Spleen (tissue), 11 donors: Measurements from ENCODE around the gene GAL3ST2. TPM values are rescaled to one million over a fixed set of nuclear protein-coding genes. Genes with fewer than 3 reads are reported as not detected.
A peak's percentile ranks its signal among the peaks of the same experiment; 100 is the strongest.

Source experiments
- DNase-seq: peaks from one replicate; pipeline ENCODE4 v3.0.0-alpha.2; 2020
- H3K27ac ChIP-seq, 8 donors: fragments of 200-600 bp; sonication (generic) in 7 of 8; 1 replicate in 4 of 8; 2 replicates in 4 of 8; pipeline versions ENCODE4 v1.5.0 to v1.8.0; 2016 to 2021; ENCODE audit warnings: inconsistent platforms in 4 of 8, mild to moderate bottlenecking in 4 of 8, moderate library complexity in 1 of 8
- H3K27me3 ChIP-seq, 7 donors: fragments of 200-600 bp; sonication (generic) in 6 of 7; replicated peaks in 1 of 7; 1 replicate in 4 of 7; 2 replicates in 3 of 7; pipeline versions ENCODE4 v1.5.0 to v1.8.0; 2016 to 2021; ENCODE audit warnings: inconsistent platforms in 3 of 7, mild to moderate bottlenecking in 1 of 7
- H3K36me3 ChIP-seq, 6 donors: fragments of 200-600 bp; sonication (generic) in 5 of 6; 1 replicate in 4 of 6; 2 replicates in 2 of 6; pipeline versions ENCODE4 v1.5.0 to v1.8.0; 2016 to 2021; ENCODE audit warnings: inconsistent platforms in 2 of 6
- H3K4me1 ChIP-seq, 6 donors: fragments of 200-600 bp; sonication (generic) in 5 of 6; 1 replicate in 3 of 6; 2 replicates in 3 of 6; pipeline versions ENCODE4 v1.5.0 to v1.8.0; 2016 to 2021; ENCODE audit warnings: inconsistent platforms in 3 of 6
- H3K4me3 ChIP-seq, 8 donors: fragments of 200-600 bp; sonication (generic) in 7 of 8; 1 replicate in 4 of 8; 2 replicates in 4 of 8; pipeline versions ENCODE4 v1.5.0 to v1.8.0; 2016 to 2021; ENCODE audit warnings: inconsistent platforms in 4 of 8, mild to moderate bottlenecking in 4 of 8, moderate library complexity in 2 of 8
- H3K9me3 ChIP-seq, 8 donors: fragments of 200-600 bp; sonication (generic) in 7 of 8; 1 replicate in 4 of 8; 2 replicates in 4 of 8; pipeline versions ENCODE4 v1.5.0 to v1.8.0; 2016 to 2021; ENCODE audit warnings: inconsistent platforms in 4 of 8
- CTCF ChIP-seq, 11 experiments: fragments of 200-600 bp in 7 of 11; fragments of 450-650 bp in 4 of 11; sonication (generic) in 4 of 11; IDR thresholded peaks in 8 of 11; conservative IDR thresholded peaks in 3 of 11; 1 replicate in 7 of 11; 2 replicates in 4 of 11; pipeline versions ENCODE4 v1.4.0 to v1.8.0; 2016 to 2021; ENCODE audit warnings: antibody characterized with exemption in 11 of 11, inconsistent platforms in 4 of 11, mild to moderate bottlenecking in 1 of 11
- POLR2A ChIP-seq, 3 donors: fragments of 450-650 bp; IDR thresholded peaks; one replicate each; pipeline ENCODE4 v1.5.1; 2017; ENCODE audit warnings: antibody characterized with exemption in 3 of 3, mild to moderate bottlenecking in 1 of 3
- POLR2AphosphoS5 ChIP-seq, 3 donors: sonication (generic); formaldehyde crosslinking; IDR thresholded peaks; one replicate each; pipeline ENCODE4 v1.5.1; 2017; ENCODE audit warnings: antibody characterized with exemption in 3 of 3
- WGBS, 5 donors: extraction: QIAGEN DNeasy Blood & Tissue Kit in 3 of 5; methylation state at CpG; one replicate each; pipeline versions ENCODE4 v1.1.5 to v1.1.7; 2013 to 2018; 5-methylcytosine and 5-hydroxymethylcytosine counted together
- intact Hi-C: fragments of 100-400 bp; cut with DNase I; formaldehyde crosslinking; loops from one replicate; pipeline ENCODE4 v1.15.0; 2023; ENCODE audit warnings: low total_unique reads
- polyA plus RNA-seq, 3 donors: library from polyadenylated mRNA; stranded (reverse); fragments of 200-250 nt; gene quantifications; one replicate each; pipeline ENCODE4 v1.2.1, GENCODE V29; 2013
- total RNA-seq, 7 donors: library from RNA; depleted of rRNA in 3 of 7; stranded (reverse); fragments of >200 nt in 3 of 7; fragmentation: NEBNext Ultra II Directional in 4 of 7; extraction: Animal tissue kit (Norgen Biotek cat#: 25700) in 4 of 7; gene quantifications; one replicate each; pipeline versions ENCODE4 v1.1.0 to v1.2.1, GENCODE V29; 2016 to 2021
- donor health status: healthy with polysubstance abuse.
- donor health status: DM: no; HTN: no; CAD: no; lungs with moderate emphysema.
- donor health status: DM: no; HTN: no; CAD: no.
- donor health status: Bipolar disorder and iron deficiency.
- donor health status: healthy.
- donor health status: DM: no; HTN: no; CAD: no.
- donor health status: DM: yes; HTN: yes; CAD: no.

The GAL3ST2 gene
- total and polyA plus RNA-seq, 10 donors = 0.25 to 0.85 TPM; not detected in 8

GRCh38 chr2:241849616-241850543 is 73.3 kb downstream of the GAL3ST2 start:
- H3K4me1 ChIP-seq = peaks cover 1 to 15% (median 6%) of the 10 kb centered on the region in 6 donors
- H3K27me3 ChIP-seq = peaks cover 0 to 26% (median 0%) of the 10 kb centered on the region in 7 donors
- no peak overlapping the region for H3K27ac ChIP-seq
- DNase-seq = no peak
- H3K9me3 ChIP-seq = no peaks in the 10 kb centered on the region
- intact Hi-C loops = no loop called here
- peaks cover 0 to 22% (median 0%) of the 10 kb centered on the region in 6 donors for H3K36me3 ChIP-seq
- peak in 1 of 3 donors; percentile 26 for TF ChIP-seq POLR2AphosphoS5 (IDR thresholded peaks at IDR 0.05)
- TF ChIP-seq POLR2A (IDR thresholded peaks at IDR 0.05) = no peak
- no peak for TF ChIP-seq CTCF (IDR thresholded peaks at IDR 0.05 in 8 of 11, conservative IDR thresholded peaks at IDR 0.05 in 3 of 11)
- WGBS, 5 donors = 85 to 90% (median 89%) methylated on average over 9 to 16 of the region's 16 CpGs
- no peak overlapping the region for H3K4me3 ChIP-seq

- intact Hi-C loops = no loop called here
Observed at GRCh38 chr2:241850544-241851324, 74.1 kb downstream of the GAL3ST2 start.

GRCh38 chr2:241851325-241852115 is 74.9 kb downstream of the GAL3ST2 start:
- peaks cover 0 to 22% (median 0%) of the 10 kb centered on the region in 6 donors for H3K36me3 ChIP-seq
- no peak for TF ChIP-seq POLR2AphosphoS5 (IDR thresholded peaks at IDR 0.05)
- no peak for TF ChIP-seq CTCF (IDR thresholded peaks at IDR 0.05 in 8 of 11, conservative IDR thresholded peaks at IDR 0.05 in 3 of 11)
- no peak for TF ChIP-seq POLR2A (IDR thresholded peaks at IDR 0.05)
- 79 to 95% (median 90%) methylated on average over 12 to 26 of the region's 26 CpGs for WGBS, 5 donors
- no peaks in the 10 kb centered on the region for H3K9me3 ChIP-seq
- H3K4me1 ChIP-seq = peaks cover 0 to 12% (median 1%) of the 10 kb centered on the region in 6 donors
- peak; percentile 54 for DNase-seq
- H3K27ac ChIP-seq = no peak overlapping the region
- H3K4me3 ChIP-seq = no peak overlapping the region
- peaks cover 0 to 31% (median 0%) of the 10 kb centered on the region in 7 donors for H3K27me3 ChIP-seq
- intact Hi-C loops = no loop called here

More at GRCh38 chr2:241850544-241851324, 74.1 kb downstream of the GAL3ST2 start:
- Histone ChIP-seq H3K27ac (no peak overlapping the region), H3K4me1 (peaks cover 0 to 12% (median 1%) of the 10 kb centered on the region in 6 donors), H3K4me3 (no peak overlapping the region), H3K9me3 (no peaks in the 10 kb centered on the region), H3K27me3 (peaks cover 0 to 31% (median 0%) of the 10 kb centered on the region in 7 donors), H3K36me3 (peaks cover 0 to 22% (median 0%) of the 10 kb centered on the region in 6 donors)
- 83 to 94% (median 93%) methylated on average over 9 to 27 of the region's 27 CpGs for WGBS, 5 donors
- TF ChIP-seq CTCF (IDR thresholded peaks at IDR 0.05 in 8 of 11, conservative IDR thresholded peaks at IDR 0.05 in 3 of 11) = no peak
- no peak for TF ChIP-seq POLR2AphosphoS5 (IDR thresholded peaks at IDR 0.05)
- TF ChIP-seq POLR2A (IDR thresholded peaks at IDR 0.05) = no peak
- peak; percentile 58 for DNase-seq
